Effector memory CD8-positive, alpha-beta T cell (primary cell): ENCODE data around the gene FGFR4.
"Not testable (repeated sequence)": the region's sequence is repeated elsewhere in the genome, so short reads cannot be mapped to it uniquely, and the experiment has no call there.

ENCODE experiments used
- ATAC-seq: fragments of 150-1000 bp; cut with Tn5 transposase; replicated peaks from 2 replicates; pipeline ENCODE4 v1.10.0; 2021; ENCODE audit warnings: mild to moderate bottlenecking, moderate library complexity
- DNase-seq, 3 experiments: peaks; one replicate each; pipeline ENCODE4 v3.0.0; 2021
- H3K27ac Mint-ChIP-seq, 2 donors: one replicate each; pipeline ENCODE4 v1.8.0; 2022; ENCODE audit warnings: mild to moderate bottlenecking in 2 of 2, mixed read lengths in 2 of 2, moderate library complexity in 2 of 2
- H3K27me3 Mint-ChIP-seq, 2 donors: one replicate each; pipeline ENCODE4 v1.8.0; 2022; ENCODE audit warnings: mixed read lengths in 2 of 2
- H3K36me3 Mint-ChIP-seq: one replicate; pipeline ENCODE4 v1.8.0; 2022; ENCODE audit warnings: mild to moderate bottlenecking, moderate library complexity, mixed read lengths; ENCODE audit not compliant: insufficient read depth
- H3K4me1 Mint-ChIP-seq, 2 donors: one replicate each; pipeline ENCODE4 v1.8.0; 2022; ENCODE audit warnings: low read depth in 2 of 2, mixed read lengths in 2 of 2
- H3K4me3 Mint-ChIP-seq, 2 donors: one replicate each; pipeline ENCODE4 v1.8.0; 2022; ENCODE audit warnings: mild to moderate bottlenecking in 2 of 2, mixed read lengths in 2 of 2, moderate library complexity in 2 of 2
- H3K9me3 Mint-ChIP-seq, 2 donors: one replicate each; pipeline ENCODE4 v1.8.0; 2022; ENCODE audit warnings: mixed read lengths in 2 of 2
- total RNA-seq, 9 experiments: gene quantifications; one replicate each; lab custom pipeline; 2026; lab: John Stamatoyannopoulos, UW

The FGFR4 gene
- 0.67 to 2.6 (median 1.2) reads per million in 9 experiments for total RNA-seq

GRCh38 chr5:177086654-177087397, at the start of gene FGFR4:
Gene FGFR4, plus strand, starts transcription at chr5:177086915. Its CDS starts 2,688 bp downstream, at chr5:177089603.
- Mint-ChIP-seq H3K36me3 (no peaks in the 10 kb centered on the region), H3K27ac (peak within 1 kb of the TSS in 1 of 2 donors; percentile 8), H3K4me1 (peaks cover 7 to 10% of the 10 kb centered on the region in 2 donors), H3K4me3 (peak within 1 kb of the TSS; percentile 66 to 85), H3K9me3 (no peaks in the 10 kb centered on the region), H3K27me3 (peaks cover 14 to 16% of the 10 kb centered on the region in 2 donors)
- peak; percentile 86 for ATAC-seq
- peak; percentile 65 to 70 (median 68) for DNase-seq

GRCh38 chr5:177036921-177037320, 49.8 kb upstream of the FGFR4 start:
- no peak for ATAC-seq

GRCh38 chr5:177040814-177041420, 45.8 kb upstream of the FGFR4 start:
- Mint-ChIP-seq H3K27me3 (no peaks in the 10 kb centered on the region), H3K4me1 (peaks cover 1 to 7% of the 10 kb centered on the region in 2 donors), H3K4me3 (no peak overlapping the region), H3K9me3 (no peaks in the 10 kb centered on the region), H3K27ac (no peak overlapping the region), H3K36me3 (peaks cover 32% of the 10 kb centered on the region)
- ATAC-seq (no peak), DNase-seq (no peak)

More at GRCh38 chr5:177036921-177037320, 49.8 kb upstream of the FGFR4 start:
- H3K9me3 Mint-ChIP-seq = no peaks in the 10 kb centered on the region
- peaks cover 14% of the 10 kb centered on the region for H3K36me3 Mint-ChIP-seq
- H3K27me3 Mint-ChIP-seq = no peaks in the 10 kb centered on the region
- H3K4me3 Mint-ChIP-seq = no peak overlapping the region
- H3K4me1 Mint-ChIP-seq = peaks cover 8 to 18% of the 10 kb centered on the region in 2 donors
- no peak for DNase-seq
- no peak overlapping the region for H3K27ac Mint-ChIP-seq

- Mint-ChIP-seq H3K4me1 (no peaks in the 10 kb centered on the region), H3K27me3 (no peaks in the 10 kb centered on the region), H3K4me3 (no peak overlapping the region), H3K9me3 (no peaks in the 10 kb centered on the region), H3K36me3 (peaks cover 36% of the 10 kb centered on the region), H3K27ac (peak overlapping the region in 1 of 2 donors; percentile 63)
- ATAC-seq (no peak), DNase-seq (no peak)
These were observed 44.8 kb upstream of the FGFR4 start for GRCh38 chr5:177041936-177042335.

- peaks cover 48% of the 10 kb centered on the region for H3K36me3 Mint-ChIP-seq
- no peaks in the 10 kb centered on the region for H3K4me1 Mint-ChIP-seq
- ATAC-seq (no peak), DNase-seq (no peak)
- peak overlapping the region in 1 of 2 donors; percentile 67 for H3K27ac Mint-ChIP-seq
- no peak overlapping the region for H3K4me3 Mint-ChIP-seq
- H3K27me3 Mint-ChIP-seq = no peaks in the 10 kb centered on the region
- H3K9me3 Mint-ChIP-seq = no peaks in the 10 kb centered on the region
These were observed 43.6 kb upstream of the FGFR4 start for GRCh38 chr5:177043114-177043513.

GRCh38 chr5:177043958-177044357, 42.8 kb upstream of the FGFR4 start:
- H3K36me3 Mint-ChIP-seq = peaks cover 53% of the 10 kb centered on the region
- no peaks in the 10 kb centered on the region for H3K4me1 Mint-ChIP-seq
- no peak for DNase-seq
- H3K9me3 Mint-ChIP-seq = no peaks in the 10 kb centered on the region
- ATAC-seq = no peak
- H3K4me3 Mint-ChIP-seq = no peak overlapping the region
- no peaks in the 10 kb centered on the region for H3K27me3 Mint-ChIP-seq
- H3K27ac Mint-ChIP-seq = peak overlapping the region; percentile 2 to 67

GRCh38 chr5:177044641-177045040, 42.1 kb upstream of the FGFR4 start:
- H3K9me3 Mint-ChIP-seq = no peaks in the 10 kb centered on the region
- ATAC-seq = no peak
- peaks cover 60% of the 10 kb centered on the region for H3K36me3 Mint-ChIP-seq
- DNase-seq = no peak
- H3K4me1 Mint-ChIP-seq = no peaks in the 10 kb centered on the region
- H3K27ac Mint-ChIP-seq = no peak overlapping the region
- H3K4me3 Mint-ChIP-seq = no peak overlapping the region
- no peaks in the 10 kb centered on the region for H3K27me3 Mint-ChIP-seq

- H3K36me3 Mint-ChIP-seq = peaks cover 62% of the 10 kb centered on the region
- H3K27ac Mint-ChIP-seq = no peak overlapping the region
These were observed 41.1 kb upstream of the FGFR4 start for GRCh38 chr5:177045631-177046030.

GRCh38 chr5:177048531-177048930, 38.2 kb upstream of the FGFR4 start:
- not testable (repeated sequence) for H3K4me1 Mint-ChIP-seq, H3K27me3 Mint-ChIP-seq, H3K27ac Mint-ChIP-seq, H3K9me3 Mint-ChIP-seq, ATAC-seq, H3K4me3 Mint-ChIP-seq, DNase-seq
- peaks cover 77% of the 10 kb centered on the region for H3K36me3 Mint-ChIP-seq

More at GRCh38 chr5:177045631-177046030, 41.1 kb upstream of the FGFR4 start:
- no peak for ATAC-seq
- no peaks in the 10 kb centered on the region for H3K4me1 Mint-ChIP-seq
- no peaks in the 10 kb centered on the region for H3K27me3 Mint-ChIP-seq
- no peak for DNase-seq
- H3K9me3 Mint-ChIP-seq = no peaks in the 10 kb centered on the region
- no peak overlapping the region for H3K4me3 Mint-ChIP-seq

GRCh38 chr5:177049285-177049684, 37.4 kb upstream of the FGFR4 start:
- no peak overlapping the region for H3K4me3 Mint-ChIP-seq
- no peaks in the 10 kb centered on the region for H3K9me3 Mint-ChIP-seq
- no peak for DNase-seq
- peaks cover 71% of the 10 kb centered on the region for H3K36me3 Mint-ChIP-seq
- H3K4me1 Mint-ChIP-seq = no peaks in the 10 kb centered on the region
- H3K27ac Mint-ChIP-seq = no peak overlapping the region
- ATAC-seq = no peak
- H3K27me3 Mint-ChIP-seq = no peaks in the 10 kb centered on the region

- Mint-ChIP-seq H3K27ac (no peak overlapping the region), H3K4me3 (no peak overlapping the region), H3K9me3 (no peaks in the 10 kb centered on the region), H3K4me1 (no peaks in the 10 kb centered on the region), H3K27me3 (no peaks in the 10 kb centered on the region), H3K36me3 (peaks cover 27% of the 10 kb centered on the region)
- ATAC-seq = no peak
- no peak for DNase-seq
These were observed 22.0 kb upstream of the FGFR4 start for GRCh38 chr5:177064500-177065277.

GRCh38 chr5:177065491-177065890, 21.2 kb upstream of the FGFR4 start:
- Mint-ChIP-seq H3K4me3 (no peak overlapping the region), H3K9me3 (no peaks in the 10 kb centered on the region), H3K27ac (peak overlapping the region in 1 of 2 donors; percentile 82), H3K4me1 (no peaks in the 10 kb centered on the region), H3K27me3 (no peaks in the 10 kb centered on the region), H3K36me3 (peaks cover 28% of the 10 kb centered on the region)
- ATAC-seq = no peak
- no peak for DNase-seq

- no peak overlapping the region for H3K4me3 Mint-ChIP-seq
- no peak for DNase-seq
- H3K27me3 Mint-ChIP-seq = no peaks in the 10 kb centered on the region
- H3K27ac Mint-ChIP-seq = peak overlapping the region in 1 of 2 donors; percentile 82
- peaks cover 0 to 4% of the 10 kb centered on the region in 2 donors for H3K4me1 Mint-ChIP-seq
- no peaks in the 10 kb centered on the region for H3K9me3 Mint-ChIP-seq
- ATAC-seq = no peak
- peaks cover 26% of the 10 kb centered on the region for H3K36me3 Mint-ChIP-seq
These were observed 20.5 kb upstream of the FGFR4 start for GRCh38 chr5:177066224-177066623.
